ENCODE results near the gene FGFR3. TPM values are rescaled to one million over a fixed set of nuclear protein-coding genes. Genes with fewer than 3 reads are reported as not detected.

The FGFR3 gene
- total and polyA plus RNA-seq, 2 of the 8 experiments (the other 6 are each of a cell fraction or from before 2014, with no cell fraction given) = 9.0 to 19.5 TPM

DNA sequence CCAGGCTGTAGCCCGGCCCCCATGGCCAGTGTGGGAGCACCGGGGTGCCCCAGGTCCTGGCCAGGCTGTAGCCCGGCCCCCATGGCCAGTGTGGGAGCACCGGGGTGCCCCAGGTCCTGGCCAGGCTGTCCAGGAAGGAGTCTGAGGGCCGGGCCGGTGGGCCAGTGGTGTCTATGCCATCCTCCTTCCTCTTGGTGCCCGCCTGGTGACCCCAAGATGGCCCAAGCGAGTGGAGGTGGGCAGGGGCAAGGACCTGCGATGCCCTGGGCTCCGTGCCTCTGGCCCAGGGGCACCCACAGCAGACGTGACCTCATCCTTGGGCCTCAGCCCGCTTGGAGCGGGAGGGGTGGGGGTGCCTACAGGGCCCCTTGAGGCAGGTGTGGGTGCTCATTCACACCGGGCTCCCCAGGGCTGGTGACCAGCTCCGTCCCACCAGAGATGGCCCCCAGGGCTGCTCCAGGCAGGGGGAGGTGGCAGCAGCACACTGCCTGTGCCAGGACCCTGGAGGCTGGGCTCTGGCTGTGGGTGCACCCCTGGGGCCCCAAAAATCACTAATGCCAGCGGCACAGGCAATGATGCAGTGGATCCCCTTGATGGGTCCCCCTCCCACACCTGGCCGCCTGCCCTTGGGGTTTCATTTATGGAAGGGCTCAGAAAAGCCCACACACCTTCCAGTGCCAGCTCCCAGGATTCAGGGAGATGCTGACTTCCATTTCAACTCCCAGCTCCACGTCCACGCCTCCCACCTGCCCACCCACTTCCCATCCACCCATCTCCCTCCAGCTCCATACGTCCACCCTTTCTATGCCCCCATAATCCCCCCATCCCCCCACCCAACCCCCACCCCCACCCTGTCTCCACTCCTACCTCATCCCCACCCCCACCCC is 36.0 kb upstream of the FGFR3 start:
- no peak overlapping the region for H2BK20ac ChIP-seq (ENCODE audit: low read length)
- 85% methylated on average over 14 of the region's 20 CpGs; no CpG with 5 or more reads in 1 of the 2 experiments for WGBS, 2 experiments (ENCODE audit: extremely low coverage in 1 of 2, insufficient coverage in 1 of 2, insufficient read length in 1 of 2, insufficient replicate concordance in 2 of 2, low coverage in 1 of 2, low lambda C conversion rate in 2 of 2, missing lambda C conversion rate in 1 of 2)
- FAIRE-seq (no peak), DNase-seq (ENCODE audit: low read depth in 1 of 2, low spot score in 2 of 2) (no peak)
- H3K4ac ChIP-seq (replicated peaks; ENCODE audit: insufficient read length, low read depth, low read length) = no peak overlapping the region
- H4K91ac ChIP-seq (replicated peaks; ENCODE audit: insufficient read length, low read length) = no peak overlapping the region
- H3K4me1 ChIP-seq (replicated peaks in 1 of 4; ENCODE audit: control insufficient read depth in 3 of 4, insufficient read depth in 4 of 4, low read length in 3 of 4) = peaks cover 0 to 11% (median 5%) of the 10 kb centered on the region in 4 experiments; a peak in 4 of 7 replicates
- H3K23me2 ChIP-seq (ENCODE audit: low read depth, low read length) = no peaks in the 10 kb centered on the region
- no peak overlapping the region for H2BK5ac ChIP-seq (ENCODE audit: low read depth, low read length)
- no peak overlapping the region for H3K4me3 ChIP-seq (ENCODE audit: extremely low read depth in 1 of 4, insufficient read depth in 2 of 4, low read depth in 3 of 4, low read length in 4 of 4)
- H2AFZ ChIP-seq (ENCODE audit: low read length) = no peak overlapping the region
- no peaks in the 10 kb centered on the region for H3K27me3 ChIP-seq (replicated peaks in 1 of 4; ENCODE audit: control insufficient read depth in 3 of 4, extremely low read depth in 1 of 4, insufficient read depth in 3 of 4, low read length in 3 of 4)
- H3K14ac ChIP-seq (ENCODE audit: insufficient read length) = no peak overlapping the region
- no peaks in the 10 kb centered on the region for H3K36me3 ChIP-seq (ENCODE audit: control insufficient read depth in 2 of 4, insufficient read depth in 4 of 4, low read length in 3 of 4)
- POLR2A ChIA-PET (ENCODE audit: partially characterized antibody) = interaction anchor here (0.9 to 1.2 kb wide), 4 partner anchors 9 to 49 kb away, joined by 3 to 4 read pairs (median 3); no protein-coding TSS in a partner anchor
- CTCF ChIA-PET (ENCODE audit: partially characterized antibody) = interaction anchor here (52.9 to 71.2 kb wide), 2 partner anchors 8 to 32 kb away, joined by 2507 read pairs; partner anchors contain the start of gene FGFR3
- H2BK15ac ChIP-seq (ENCODE audit: low read length) = no peak overlapping the region
- no peaks in the 10 kb centered on the region for H4K20me1 ChIP-seq (replicated peaks in 1 of 2; ENCODE audit: control insufficient read depth in 1 of 2, insufficient read depth in 2 of 2, low read length in 2 of 2)
- no peak overlapping the region for H4K5ac ChIP-seq (ENCODE audit: insufficient read length, low read depth, low read length)
- H3K9me3 ChIP-seq (ENCODE audit: insufficient read depth in 2 of 2, low read depth in 1 of 2, low read length in 1 of 2) = no peaks in the 10 kb centered on the region
- no peak overlapping the region for H2AK5ac ChIP-seq (ENCODE audit: low read depth, low read length)
- H3K9ac ChIP-seq (replicated peaks in 1 of 4; ENCODE audit: extremely low read depth in 1 of 4, low read depth in 3 of 4, low read length in 3 of 4) = no peak overlapping the region
- 0 out of 2 replicates have a peak overlapping the region, but pooled peaks have one; percentile 17 for H2BK12ac ChIP-seq (ENCODE audit: low read depth, low read length)
- H3K79me2 ChIP-seq (ENCODE audit: control insufficient read depth in 1 of 2, insufficient read depth in 2 of 2, low read length in 2 of 2) = no peaks in the 10 kb centered on the region
- no peak overlapping the region for H3K23ac ChIP-seq (ENCODE audit: insufficient read length)
- H3K79me1 ChIP-seq (ENCODE audit: low read depth, low read length) = no peaks in the 10 kb centered on the region
- no peak overlapping the region for H2BK120ac ChIP-seq (replicated peaks; ENCODE audit: low read depth, low read length)
- H3K18ac ChIP-seq (ENCODE audit: extremely low read depth, low read length) = no peak overlapping the region
- H4K8ac ChIP-seq (ENCODE audit: extremely low read depth, insufficient read depth, low read length) = no peak overlapping the region
- H3K27ac ChIP-seq (ENCODE audit: low read depth, low read length) = no peak overlapping the region
- no peak overlapping the region for H3K56ac ChIP-seq (replicated peaks; ENCODE audit: insufficient read length, low read depth, low read length)
- H3K4me2 ChIP-seq (ENCODE audit: insufficient read depth in 1 of 2, low read depth in 2 of 2, low read length in 2 of 2) = no peak overlapping the region
- TF ChIP-seq, protein P1, sequence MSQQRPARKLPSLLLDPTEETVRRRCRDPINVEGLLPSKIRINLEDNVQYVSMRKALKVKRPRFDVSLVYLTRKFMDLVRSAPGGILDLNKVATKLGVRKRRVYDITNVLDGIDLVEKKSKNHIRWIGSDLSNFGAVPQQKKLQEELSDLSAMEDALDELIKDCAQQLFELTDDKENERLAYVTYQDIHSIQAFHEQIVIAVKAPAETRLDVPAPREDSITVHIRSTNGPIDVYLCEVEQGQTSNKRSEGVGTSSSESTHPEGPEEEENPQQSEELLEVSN (IDR thresholded peaks at IDR 0.05) = no peak
- TF ChIP-seq SAP30 (IDR thresholded peaks at IDR 0.05; ENCODE audit: insufficient read depth, insufficient replicate concordance, low read length) (no peak), EZH2 (IDR thresholded peaks at IDR 0.05; ENCODE audit: low read depth, low read length, severe bottlenecking) (no peak), BRCA1 (IDR thresholded peaks at IDR 0.05; ENCODE audit: low read depth, low read length) (no peak), POLR2AphosphoS5 (IDR thresholded peaks at IDR 0.05; ENCODE audit: low read depth, low read length) (no peak), EP300 (IDR thresholded peaks at IDR 0.05; ENCODE audit: borderline replicate concordance in 1 of 2, low read depth in 2 of 2, low read length in 2 of 2) (no peak), TAF7 (optimal IDR thresholded peaks at IDR 0.05; ENCODE audit: borderline replicate concordance, low read depth, low read length) (no peak), RXRA (IDR thresholded peaks at IDR 0.05; ENCODE audit: insufficient read depth, low read depth, low read length) (no peak)
- TF ChIP-seq, protein P2, sequence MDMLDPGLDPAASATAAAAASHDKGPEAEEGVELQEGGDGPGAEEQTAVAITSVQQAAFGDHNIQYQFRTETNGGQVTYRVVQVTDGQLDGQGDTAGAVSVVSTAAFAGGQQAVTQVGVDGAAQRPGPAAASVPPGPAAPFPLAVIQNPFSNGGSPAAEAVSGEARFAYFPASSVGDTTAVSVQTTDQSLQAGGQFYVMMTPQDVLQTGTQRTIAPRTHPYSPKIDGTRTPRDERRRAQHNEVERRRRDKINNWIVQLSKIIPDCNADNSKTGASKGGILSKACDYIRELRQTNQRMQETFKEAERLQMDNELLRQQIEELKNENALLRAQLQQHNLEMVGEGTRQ (IDR thresholded peaks at IDR 0.05; ENCODE audit: low read length) = no peak

All from H1 (cell line).